ENCODE results near the gene LRRIQ4.
A peak's percentile ranks its signal among the peaks of the same experiment; 100 is the strongest.

LRRIQ4 gene

DNA sequence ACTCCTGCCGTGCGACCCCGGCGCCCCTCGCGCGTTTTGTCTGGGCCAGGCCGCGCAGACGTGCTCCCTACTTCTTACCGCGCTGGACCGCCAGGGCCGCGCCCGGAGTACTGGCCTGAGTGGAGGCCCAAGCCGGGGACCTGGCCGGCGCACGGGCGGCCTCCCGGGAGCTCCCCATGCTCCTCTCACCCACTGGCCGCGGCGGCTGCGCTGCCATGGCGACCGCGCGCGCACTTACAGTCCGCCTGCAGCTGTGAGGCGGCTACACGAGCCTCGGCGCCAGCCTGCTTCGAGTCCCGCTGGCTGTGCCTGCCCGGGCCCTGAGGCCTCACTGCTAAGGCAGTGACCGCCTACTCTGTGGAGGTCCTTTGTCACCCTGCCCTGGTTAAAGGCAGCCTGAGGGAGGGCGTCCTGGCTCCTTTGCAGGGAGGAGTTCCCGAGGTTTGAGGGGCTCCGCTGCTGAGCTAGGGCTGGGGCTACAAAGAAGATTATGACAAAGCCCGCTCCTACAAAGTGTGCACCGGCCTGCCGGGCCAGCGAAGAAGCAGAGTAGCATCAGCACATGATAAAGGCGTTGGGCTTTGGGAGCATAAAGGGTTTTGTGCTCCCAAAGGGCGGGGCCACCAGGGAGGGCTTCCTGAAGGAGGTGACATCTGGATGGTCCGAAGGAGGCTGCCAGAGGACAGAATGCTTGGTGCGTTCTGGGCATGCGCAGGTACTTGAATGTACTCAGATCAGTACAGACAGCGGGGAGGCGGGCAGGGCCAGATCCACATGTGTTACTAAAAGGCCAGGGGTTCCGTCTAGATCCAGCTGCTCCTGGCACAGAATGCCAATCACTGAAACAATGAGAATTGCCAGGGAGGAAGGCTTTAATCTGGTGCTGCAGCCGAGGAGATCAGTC, at the start of gene LRRIQ4, which contains the start of gene LRRC34:
LRRIQ4 (plus strand) TSS at position 539 of the 904 bp plus-strand sequence. CDS start 9,052 bp downstream, outside the sequence.
LRRC34 (minus strand) TSS at position 573 of the 904 bp plus-strand sequence; CDS start at position 217, 356 bp downstream.
- peak; percentile 68 for DNase-seq (ENCODE audit: low spot score)

DNA sequence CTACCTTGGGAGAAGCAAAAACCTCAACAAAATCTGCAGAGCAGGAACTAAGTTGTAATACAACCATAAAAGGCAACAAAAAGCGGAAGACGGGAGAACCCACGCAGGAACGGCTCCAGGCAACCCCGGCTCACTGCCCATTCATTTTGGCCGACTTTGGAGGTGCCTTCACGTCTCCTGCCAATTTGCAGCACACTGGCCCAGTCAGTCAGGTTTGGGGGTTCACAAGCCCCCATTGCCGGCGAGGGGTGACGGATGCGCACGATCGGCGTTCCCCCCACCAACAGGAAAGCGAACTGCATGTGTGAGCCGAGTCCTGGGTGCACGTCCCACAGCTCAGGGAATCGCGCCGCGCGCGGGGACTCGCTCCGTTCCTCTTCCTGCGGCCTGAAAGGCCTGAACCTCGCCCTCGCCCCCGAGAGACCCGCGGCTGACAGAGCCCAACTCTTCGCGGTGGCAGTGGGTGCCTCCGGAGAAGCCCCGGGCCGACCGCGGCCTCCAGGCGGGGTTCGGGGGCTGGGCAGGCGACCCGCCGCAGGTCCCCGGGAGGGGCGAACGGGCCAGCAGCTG, 48.3 kb upstream of the LRRIQ4 start:
- DNase-seq (ENCODE audit: low spot score) = peak; percentile 60

DNA sequence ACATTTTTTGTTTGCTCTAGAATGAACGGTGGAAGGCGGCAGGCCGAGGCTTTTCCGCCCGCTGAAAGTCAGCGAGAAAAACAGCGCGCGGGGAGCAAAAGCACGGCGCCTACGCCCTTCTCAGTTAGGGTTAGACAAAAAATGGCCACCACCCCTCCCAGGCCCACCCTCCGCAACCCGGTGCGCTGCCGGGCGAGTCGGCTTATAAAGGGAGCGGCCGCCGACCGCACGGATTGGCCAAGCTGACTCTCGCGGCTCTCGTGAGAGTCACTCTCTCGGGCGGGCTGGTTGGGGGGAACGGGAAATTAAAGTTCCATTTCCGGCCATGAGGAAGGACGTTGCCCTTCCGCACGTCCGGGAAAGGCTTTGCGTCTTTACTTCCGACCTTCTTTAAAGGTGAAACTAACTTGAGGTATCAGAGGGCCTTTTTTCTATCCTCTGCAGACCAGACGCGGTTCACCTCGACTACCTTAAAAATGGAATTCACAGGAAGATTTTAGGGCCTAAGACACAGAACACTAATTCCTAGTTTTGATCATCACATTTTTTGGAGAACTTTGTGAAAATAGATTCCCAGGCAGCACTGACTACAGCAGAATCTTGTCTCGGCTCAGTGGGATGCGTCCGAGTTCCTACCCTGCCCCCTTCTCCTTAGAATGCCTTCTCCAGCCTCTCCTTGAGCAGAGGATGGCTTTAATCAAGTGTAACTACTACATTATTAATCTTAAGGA, 47.6 kb upstream of the LRRIQ4 start, which contains the start of gene TERC:
TERC (minus strand) TSS at position 179 of the 731 bp plus-strand sequence.
- peak; percentile 97 for DNase-seq (ENCODE audit: low spot score)

DNA sequence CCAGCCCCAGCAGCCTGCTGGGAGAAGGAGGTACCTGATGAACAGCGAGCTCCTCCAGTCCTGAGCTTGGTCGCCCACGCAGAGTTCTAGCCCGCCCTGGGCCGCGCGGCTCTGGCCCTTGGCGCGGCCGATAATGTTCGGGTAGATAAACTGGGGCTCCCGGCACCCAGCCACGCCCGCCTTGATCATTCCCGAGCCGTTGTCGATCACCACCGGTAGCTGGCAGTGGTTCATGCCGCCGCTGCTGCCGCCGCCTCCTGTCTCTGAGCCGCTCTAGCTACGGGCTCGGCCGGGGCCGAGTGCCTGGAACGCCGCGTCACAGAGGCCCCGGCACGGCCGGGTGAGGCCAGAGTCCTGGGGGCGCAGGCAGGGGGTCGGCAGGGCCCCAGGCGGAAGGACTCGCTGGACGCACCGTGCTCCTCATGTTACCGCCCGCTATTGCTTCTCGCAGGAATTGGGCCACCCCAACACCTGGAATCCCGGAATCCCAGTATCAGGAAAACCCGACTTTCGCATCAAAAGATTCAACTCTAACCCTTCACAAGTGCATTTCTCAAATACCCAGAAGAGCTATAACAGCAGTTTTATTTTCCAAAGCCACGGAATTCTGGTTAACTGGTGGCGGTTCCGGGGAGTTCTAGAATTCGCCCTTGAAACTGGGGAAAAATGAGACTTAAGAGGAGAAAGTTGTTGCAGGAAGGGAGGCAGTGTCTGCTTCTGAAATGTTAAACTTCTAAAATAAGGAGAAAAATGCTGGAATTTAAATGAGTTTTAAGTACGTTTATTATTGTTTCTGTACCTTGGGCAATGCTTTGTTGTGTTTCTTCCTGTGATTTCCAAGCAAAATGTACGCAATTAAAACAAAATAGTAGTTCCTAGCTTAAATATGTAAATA, 43.1 kb upstream of the LRRIQ4 start, which contains the start of gene ACTRT3:
ACTRT3 (minus strand) TSS at position 275 of the 895 bp plus-strand sequence; CDS start at position 234, 41 bp downstream.
- peak; percentile 62 for DNase-seq (ENCODE audit: low spot score)

DNA sequence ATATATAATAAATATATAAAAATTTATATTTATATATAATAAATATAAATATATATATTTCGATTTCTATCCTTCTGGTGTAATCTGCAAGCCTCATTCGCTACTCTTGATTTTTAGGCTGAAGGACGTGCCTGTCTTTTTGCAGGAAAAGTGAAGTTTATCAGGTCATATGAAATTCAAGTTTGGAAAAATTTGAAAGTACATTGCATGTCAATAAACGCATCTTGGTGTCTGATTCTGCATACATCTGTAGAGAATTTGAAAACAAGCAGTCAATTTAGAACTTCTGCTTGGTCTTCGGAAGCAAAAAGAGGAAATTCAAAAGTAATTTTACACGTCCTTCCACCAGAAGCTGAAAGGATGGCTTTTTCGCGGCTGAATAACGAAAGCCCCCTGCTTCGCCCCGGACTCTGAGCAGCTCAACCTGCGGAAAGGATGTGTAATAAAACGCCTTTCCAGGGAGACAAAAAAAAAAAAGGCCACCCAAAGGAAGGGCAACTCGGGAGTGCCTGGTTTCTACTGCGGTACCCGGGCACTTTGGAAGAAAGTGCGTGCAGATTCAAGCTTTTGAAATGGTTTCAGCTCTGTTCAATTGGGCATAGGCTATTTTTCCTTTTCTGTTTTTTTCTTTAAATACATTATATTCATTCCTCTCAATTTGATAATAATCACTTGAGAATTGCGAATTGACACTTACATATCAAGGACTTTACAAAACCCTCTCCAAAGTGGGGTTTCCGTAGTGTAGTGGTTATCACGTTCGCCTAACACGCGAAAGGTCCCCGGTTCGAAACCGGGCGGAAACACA, 41.0 kb upstream of the LRRIQ4 start:
- DNase-seq (ENCODE audit: low spot score) = peak; percentile 89

DNA sequence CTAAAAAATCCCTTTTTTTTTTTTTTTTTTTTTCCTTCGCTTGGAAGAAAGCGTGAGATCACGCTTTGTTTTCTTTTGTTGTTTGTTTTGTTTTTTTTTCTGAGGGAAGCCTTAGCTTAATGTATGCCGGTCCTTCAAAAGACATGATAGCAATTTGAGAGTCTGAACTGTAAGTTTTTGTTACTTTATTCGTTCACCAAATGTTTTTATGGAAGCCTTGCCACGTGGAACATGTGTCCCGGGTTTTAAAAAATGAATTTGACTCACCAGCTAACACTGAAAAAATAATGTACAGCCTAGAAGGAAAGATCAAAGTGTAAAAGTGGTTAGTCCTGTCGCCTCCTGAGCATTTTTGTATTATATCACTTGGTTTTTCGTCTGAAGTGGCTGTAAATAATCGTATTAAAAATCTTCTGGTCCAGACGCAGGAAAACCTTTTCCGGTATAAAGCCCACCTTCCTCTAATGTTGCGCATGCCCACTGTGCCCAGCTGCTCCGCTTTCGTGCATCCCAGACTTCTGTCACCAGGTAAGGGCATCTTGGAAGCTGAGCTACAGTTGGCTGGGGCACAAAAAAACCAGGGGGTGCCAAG, 40.3 kb upstream of the LRRIQ4 start:
- peak; percentile 57 for DNase-seq (ENCODE audit: low spot score)

DNA sequence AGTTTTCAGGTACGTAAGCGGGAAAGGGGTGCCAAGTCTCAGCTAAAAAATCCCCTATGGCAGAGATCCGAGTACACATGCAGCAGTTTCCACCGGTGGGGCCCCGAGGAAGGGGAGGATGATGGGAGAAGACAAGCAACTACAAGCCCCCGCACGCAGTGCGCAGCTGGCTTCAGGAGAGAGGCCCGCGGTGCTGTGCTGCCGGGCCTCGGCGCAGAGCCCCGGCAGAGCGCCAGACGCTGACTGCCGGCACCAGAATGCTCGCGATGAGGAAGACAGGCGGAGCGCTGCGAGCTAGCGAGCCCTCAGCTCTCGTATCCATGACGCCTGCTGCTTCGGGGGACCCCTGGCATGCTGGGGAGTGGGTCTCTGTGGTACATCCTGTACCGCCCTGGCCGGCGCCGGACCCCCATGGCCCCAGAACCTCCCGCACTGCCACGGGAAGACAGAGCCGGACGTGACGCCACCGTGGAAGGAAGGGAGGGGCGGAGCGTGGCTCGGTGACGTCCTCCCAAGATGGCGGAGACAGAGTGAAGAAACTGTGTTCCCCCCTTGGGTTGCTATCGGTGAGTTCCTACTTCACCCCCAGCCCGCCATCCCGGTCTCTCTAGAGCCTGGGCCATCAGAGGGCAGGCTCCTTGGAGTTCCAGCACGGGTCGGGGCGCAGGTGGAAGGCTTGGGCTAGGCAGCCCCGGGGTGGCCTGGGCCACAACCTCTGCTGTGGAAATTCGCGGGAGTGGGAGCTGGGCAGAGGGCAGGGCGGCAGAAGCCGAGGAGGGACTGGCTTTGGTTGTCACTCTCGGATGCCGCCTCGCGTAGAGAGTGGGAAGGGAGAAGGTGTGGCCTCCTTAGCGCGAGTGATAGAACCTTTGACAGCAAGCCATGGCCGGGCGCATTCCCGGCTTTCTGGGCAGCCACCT, 39.5 kb upstream of the LRRIQ4 start, which contains the start of gene MYNN:
MYNN (plus strand) TSS at position 500 of the 920 bp plus-strand sequence. CDS start 900 bp downstream, outside the sequence.
- peak; percentile 87 for DNase-seq (ENCODE audit: low spot score)

DNA sequence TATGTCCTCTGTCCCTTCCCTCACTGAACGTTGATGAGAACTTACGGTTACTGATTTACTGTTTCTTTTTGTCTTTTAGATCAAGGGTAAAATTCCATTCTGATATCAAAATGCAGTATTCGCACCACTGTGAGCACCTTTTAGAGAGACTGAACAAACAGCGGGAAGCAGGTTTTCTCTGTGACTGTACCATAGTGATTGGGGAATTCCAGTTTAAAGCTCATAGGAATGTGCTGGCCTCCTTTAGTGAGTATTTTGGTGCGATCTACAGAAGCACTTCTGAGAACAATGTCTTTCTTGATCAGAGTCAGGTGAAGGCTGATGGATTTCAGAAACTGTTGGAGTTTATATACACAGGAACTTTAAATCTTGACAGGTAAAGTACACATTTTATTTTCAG, 38.5 kb upstream of the LRRIQ4 start:
- no peak for DNase-seq (ENCODE audit: low spot score)

DNA sequence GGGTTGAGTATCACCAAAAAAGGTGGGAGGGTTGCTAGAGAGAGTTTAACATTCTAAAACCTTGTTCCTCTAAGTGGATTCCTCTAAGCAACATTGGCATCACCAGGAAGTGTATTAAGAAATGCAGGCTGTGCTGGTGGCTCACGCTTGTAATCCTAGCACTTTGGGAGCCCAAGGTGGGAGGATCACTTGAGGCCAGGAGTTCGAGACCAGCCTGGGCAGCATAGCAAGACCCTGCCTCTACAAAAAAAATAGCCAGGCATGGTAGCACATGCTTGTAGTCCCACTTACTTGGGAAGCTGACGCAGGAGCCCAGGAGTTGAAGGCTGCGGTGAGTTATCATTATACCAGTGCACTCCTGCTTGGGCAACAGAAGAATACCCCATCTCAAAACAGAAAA, 34.8 kb upstream of the LRRIQ4 start:
- DNase-seq (ENCODE audit: low spot score) = no peak

DNA sequence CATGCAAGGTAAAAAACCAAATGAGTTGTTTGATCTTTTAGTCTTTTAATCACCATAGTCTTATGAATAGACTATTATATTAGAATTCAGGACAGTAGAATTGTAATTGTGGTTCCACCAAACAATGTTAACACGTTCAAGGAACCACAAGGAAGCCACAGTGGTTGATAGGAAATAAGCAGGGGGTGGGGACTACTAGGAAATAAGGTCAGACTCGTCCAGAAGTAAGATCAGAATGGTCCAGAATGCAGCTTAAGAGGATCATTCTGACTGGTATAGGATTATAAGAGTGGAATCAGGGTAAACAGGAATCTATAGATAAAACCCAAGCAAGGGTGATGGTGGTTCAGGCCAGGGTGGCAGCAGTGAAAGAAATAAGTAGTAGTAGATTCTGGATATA, 31.9 kb upstream of the LRRIQ4 start:
- no peak for DNase-seq (ENCODE audit: low spot score)

DNA sequence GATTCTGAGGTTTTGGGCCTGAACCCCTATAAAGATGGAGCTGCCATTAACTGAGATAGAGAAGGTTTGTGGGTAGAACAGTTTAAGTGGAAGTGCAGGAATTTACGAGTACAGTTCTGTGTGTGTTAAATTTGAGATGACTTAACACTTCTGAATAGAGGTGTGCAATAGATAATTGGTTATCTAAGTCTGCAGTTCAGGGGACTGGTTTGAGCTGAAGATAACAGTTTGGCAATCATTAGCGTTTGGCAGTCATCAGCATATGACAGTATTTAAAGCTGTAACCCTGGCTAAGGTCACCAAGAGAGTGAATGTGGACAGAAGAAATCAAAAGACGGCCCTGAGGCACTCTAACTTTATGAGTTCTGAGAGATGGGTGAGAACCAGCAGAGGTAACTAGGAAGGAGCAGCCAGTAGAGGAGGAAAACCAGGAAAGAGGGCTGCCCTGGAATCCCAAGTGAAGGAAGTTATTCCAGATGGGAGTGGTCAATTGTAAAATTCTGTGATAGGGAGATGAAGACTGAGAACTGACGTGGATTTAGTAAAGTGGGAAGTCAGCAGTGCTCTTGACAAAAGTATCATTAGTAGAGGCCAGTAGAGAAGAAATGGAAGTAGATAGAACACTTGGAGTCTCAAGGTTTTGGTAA, 31.3 kb upstream of the LRRIQ4 start:
- DNase-seq (ENCODE audit: low spot score) = no peak

DNA sequence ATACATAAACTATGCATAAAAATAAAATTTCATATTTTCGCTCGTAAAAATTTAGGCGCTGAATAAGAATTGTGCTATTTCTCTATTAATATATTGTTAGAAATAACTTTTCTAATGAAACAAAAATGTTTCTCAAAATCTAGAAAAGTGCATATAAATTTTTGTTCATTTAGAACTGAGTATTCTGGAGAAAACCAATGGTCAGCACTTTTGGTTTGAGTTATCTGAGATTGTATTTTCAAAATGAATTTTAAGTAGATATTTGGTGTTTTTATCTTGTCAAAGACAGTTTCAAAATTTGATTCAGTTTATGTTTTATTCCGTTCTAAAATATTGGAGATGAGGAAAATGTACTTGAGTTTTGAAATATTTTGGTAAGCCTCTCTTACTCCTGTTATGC, 25.6 kb upstream of the LRRIQ4 start:
- DNase-seq (ENCODE audit: low spot score) = no peak

DNA sequence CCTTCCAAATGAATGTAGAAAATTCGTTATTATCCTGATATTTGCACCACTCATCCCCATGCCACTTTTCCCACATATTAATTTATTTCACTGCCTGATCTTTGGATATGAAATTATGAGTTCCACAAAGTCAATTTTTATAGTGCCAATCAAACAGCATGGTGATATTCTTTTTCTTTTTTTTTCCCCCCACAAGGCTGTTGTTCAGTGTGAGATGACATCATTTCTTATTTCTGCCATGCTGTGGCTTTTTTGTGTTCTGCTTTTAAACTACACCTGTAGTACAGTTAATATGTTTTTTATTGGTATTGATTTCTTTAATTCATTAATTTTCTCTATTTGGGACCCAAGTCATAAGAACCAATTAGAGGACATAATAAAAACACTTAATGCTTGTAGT, 24.9 kb upstream of the LRRIQ4 start:
- DNase-seq (ENCODE audit: low spot score) = no peak

DNA sequence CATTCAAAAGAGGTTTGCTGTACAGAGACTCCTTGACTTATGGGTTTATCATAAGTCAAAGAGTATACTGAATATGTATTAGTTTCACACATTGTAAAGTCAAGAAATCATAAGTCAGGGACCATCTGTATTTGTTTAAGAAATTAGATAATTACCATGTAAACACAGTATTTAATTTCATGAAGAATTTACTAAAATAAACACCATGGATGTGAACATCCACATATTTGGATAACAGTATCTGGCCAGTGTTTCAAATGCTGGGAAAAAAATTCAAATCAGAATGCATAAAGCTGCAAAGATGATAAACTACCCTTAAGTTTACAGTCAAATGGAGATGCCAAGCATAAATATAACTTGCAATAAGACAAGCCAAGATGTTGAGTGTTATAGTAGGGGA, 22.5 kb upstream of the LRRIQ4 start:
- no peak for DNase-seq (ENCODE audit: low spot score)

DNA sequence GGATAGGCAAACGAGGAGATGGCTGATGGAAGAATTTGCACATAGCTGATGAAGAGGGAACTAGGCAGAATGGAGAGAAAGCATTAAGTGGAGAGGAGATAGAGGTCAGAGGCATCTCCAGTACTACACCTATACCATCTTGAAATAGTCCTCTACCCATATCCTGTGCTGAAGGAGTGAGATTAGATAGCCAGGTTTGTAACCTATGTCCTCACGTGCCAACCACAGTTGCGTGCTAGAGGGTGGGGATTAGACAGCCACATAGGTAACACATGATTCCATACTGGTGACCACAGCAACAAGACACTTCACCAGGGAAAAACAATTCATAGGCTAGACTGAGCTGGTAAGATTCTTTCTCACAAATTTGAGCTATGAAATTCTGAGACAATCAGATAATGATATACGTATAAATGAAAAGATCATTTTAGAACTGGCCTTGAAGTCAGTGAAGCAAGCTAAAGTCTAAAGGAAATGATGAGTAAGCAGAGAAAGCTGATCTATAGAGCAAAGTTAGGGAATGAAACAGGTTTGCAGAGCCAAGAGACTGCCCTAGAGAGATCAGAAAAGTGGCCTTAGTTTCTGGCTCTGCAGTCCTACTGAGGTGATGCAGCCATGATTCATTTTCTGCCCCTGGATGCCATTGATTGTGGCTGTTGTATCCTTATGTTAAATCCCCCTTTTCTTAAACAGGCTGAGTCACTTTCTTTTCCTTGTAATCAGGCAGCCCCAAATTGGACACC, 21.8 kb upstream of the LRRIQ4 start:
- DNase-seq (ENCODE audit: low spot score) = no peak

DNA sequence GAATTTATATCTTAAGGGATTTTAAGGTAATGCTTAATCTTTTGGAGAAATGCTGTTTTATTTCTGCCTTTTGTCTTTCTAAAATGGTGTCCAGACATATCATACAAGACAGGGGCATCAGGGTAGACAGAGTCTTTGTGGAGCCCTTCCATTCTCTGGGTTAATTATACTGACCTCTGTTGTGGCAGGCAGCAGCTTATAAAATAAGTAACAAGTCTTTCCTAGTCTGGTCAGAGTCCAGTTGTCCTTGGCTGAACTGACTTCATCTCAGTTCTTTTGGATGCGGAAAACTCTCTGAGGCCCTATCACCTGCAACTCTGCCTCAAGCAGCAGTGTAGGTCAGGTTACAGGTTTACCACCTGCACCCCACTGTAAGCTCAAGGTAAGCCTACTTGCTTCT, 20.3 kb upstream of the LRRIQ4 start:
- DNase-seq (ENCODE audit: low spot score) = no peak

DNA sequence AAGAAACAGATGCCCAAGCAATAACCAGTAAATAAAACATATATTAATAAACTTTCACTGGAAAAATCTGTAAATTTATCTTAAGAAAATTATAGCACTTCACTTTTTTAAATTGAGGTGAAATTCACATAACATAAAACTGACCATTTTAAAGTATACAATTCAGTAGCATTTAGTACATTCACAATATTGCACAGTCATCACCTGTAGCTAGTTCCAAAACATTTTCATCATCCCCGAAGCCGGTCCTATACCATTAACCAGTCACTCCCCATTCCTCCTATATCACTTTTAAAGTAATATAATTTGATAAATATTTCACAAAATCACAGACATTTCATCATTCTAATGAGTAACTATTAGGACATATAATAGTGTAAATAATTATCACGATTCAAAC, 8.0 kb upstream of the LRRIQ4 start:
- no peak for DNase-seq (ENCODE audit: low spot score)
